Measurements from ENCODE around the gene CD300H. TPM values are rescaled to one million over a fixed set of nuclear protein-coding genes. Genes with fewer than 3 reads are reported as not detected.

The CD300H gene
- total RNA-seq, 1 experiment from 2014 or later, result not detected

GRCh38 chr17:74599448-74599939 lies 32.2 kb upstream of the CD300H start:
- POLR2A ChIA-PET (ENCODE audit: low non-redundant PET), result no interaction called here
- TF ChIP-seq CTCF (conservative IDR thresholded peaks at IDR 0.05; ENCODE audit: low read depth, low read length) (no peak), EZH2 (IDR thresholded peaks at IDR 0.05; ENCODE audit: borderline replicate concordance, low read depth, low read length, poor library complexity, severe bottlenecking) (no peak)
- DNase-seq (ENCODE audit: low spot score), result no peak
- H3K36me3 ChIP-seq (ENCODE audit: insufficient read depth, low read length, poor library complexity, severe bottlenecking), result no peaks in the 10 kb centered on the region
- intact Hi-C loops (cut with micrococcal nuclease; ENCODE audit: unreplicated experiment), result no loop called here
- no peak overlapping the region for H3K27ac ChIP-seq (ENCODE audit: low read depth, low read length, poor library complexity, severe bottlenecking)
- no peak overlapping the region for H3K4me3 ChIP-seq (ENCODE audit: low read depth, low read length, poor library complexity, severe bottlenecking)
- no peaks in the 10 kb centered on the region for H3K4me1 ChIP-seq (ENCODE audit: insufficient read depth, low read length, poor library complexity, severe bottlenecking)
- no TSS peak for BruUV-seq (replicated peaks)
- H3K9me3 ChIP-seq (ENCODE audit: low read depth, low read length, poor library complexity, severe bottlenecking), result no peaks in the 10 kb centered on the region
- CTCF ChIA-PET, result no interaction called here
- peaks cover 30% of the 10 kb centered on the region for H3K27me3 ChIP-seq (replicated peaks; ENCODE audit: insufficient read depth, low read depth, low read length, poor library complexity)

- intact Hi-C loops (cut with micrococcal nuclease; ENCODE audit: unreplicated experiment), result no loop called here
- BruUV-seq (replicated peaks), result no TSS peak
- no peak for DNase-seq (ENCODE audit: low spot score)
- ChIA-PET CTCF (no interaction called here), POLR2A (ENCODE audit: low non-redundant PET) (no interaction called here)
- Histone ChIP-seq H3K27me3 (replicated peaks; ENCODE audit: insufficient read depth, low read depth, low read length, poor library complexity) (peaks cover 28% of the 10 kb centered on the region), H3K36me3 (ENCODE audit: insufficient read depth, low read length, poor library complexity, severe bottlenecking) (no peaks in the 10 kb centered on the region), H3K27ac (ENCODE audit: low read depth, low read length, poor library complexity, severe bottlenecking) (no peak overlapping the region), H3K4me3 (ENCODE audit: low read depth, low read length, poor library complexity, severe bottlenecking) (no peak overlapping the region), H3K4me1 (ENCODE audit: insufficient read depth, low read length, poor library complexity, severe bottlenecking) (no peaks in the 10 kb centered on the region), H3K9me3 (ENCODE audit: low read depth, low read length, poor library complexity, severe bottlenecking) (no peaks in the 10 kb centered on the region)
- TF ChIP-seq CTCF (conservative IDR thresholded peaks at IDR 0.05; ENCODE audit: low read depth, low read length), result no peak
- TF ChIP-seq EZH2 (IDR thresholded peaks at IDR 0.05; ENCODE audit: borderline replicate concordance, low read depth, low read length, poor library complexity, severe bottlenecking), result no peak
Observed at GRCh38 chr17:74599023-74599399, 31.7 kb upstream of the CD300H start.

GRCh38 chr17:74598346-74599022 lies 31.2 kb upstream of the CD300H start:
- DNase-seq (ENCODE audit: low spot score), result no peak
- Histone ChIP-seq H3K36me3 (ENCODE audit: insufficient read depth, low read length, poor library complexity, severe bottlenecking) (no peaks in the 10 kb centered on the region), H3K4me3 (ENCODE audit: low read depth, low read length, poor library complexity, severe bottlenecking) (no peak overlapping the region), H3K4me1 (ENCODE audit: insufficient read depth, low read length, poor library complexity, severe bottlenecking) (no peaks in the 10 kb centered on the region), H3K9me3 (ENCODE audit: low read depth, low read length, poor library complexity, severe bottlenecking) (no peaks in the 10 kb centered on the region), H3K27ac (ENCODE audit: low read depth, low read length, poor library complexity, severe bottlenecking) (no peak overlapping the region), H3K27me3 (replicated peaks; ENCODE audit: insufficient read depth, low read depth, low read length, poor library complexity) (peaks cover 23% of the 10 kb centered on the region)
- ChIA-PET POLR2A (ENCODE audit: low non-redundant PET) (no interaction called here), CTCF (no interaction called here)
- no TSS peak for BruUV-seq (replicated peaks)
- TF ChIP-seq CTCF (conservative IDR thresholded peaks at IDR 0.05; ENCODE audit: low read depth, low read length) (no peak), EZH2 (IDR thresholded peaks at IDR 0.05; ENCODE audit: borderline replicate concordance, low read depth, low read length, poor library complexity, severe bottlenecking) (no peak)
- intact Hi-C loops (cut with micrococcal nuclease; ENCODE audit: unreplicated experiment), result no loop called here
